ENCODE measurements around the gene SLC28A1.

GRCh38 chr15:84859144-84859543 lies 25.3 kb upstream of the SLC28A1 start:
- TF ChIP-seq POLR2A (IDR thresholded peaks at IDR 0.05; ENCODE audit: low read length) (no peak), GATA1 (IDR thresholded peaks at IDR 0.05; ENCODE audit: low read depth, low read length) (no peak)

Data from erythroblast (primary cell).